Vagina (tissue), 2 donors: Measurements from ENCODE around the gene PTPRM.

Experiments used
- CTCF ChIP-seq, 3 experiments: fragments of 450-650 bp in 2 of 3; fragments of 200-600 bp in 1 of 3; sonication (generic) in 1 of 3; IDR thresholded peaks; one replicate each; pipeline ENCODE4 v1.5.1; 2017 to 2019; ENCODE audit warnings: antibody characterized with exemption in 3 of 3, mild to moderate bottlenecking in 2 of 3, moderate library complexity in 2 of 3
- POLR2A ChIP-seq, 2 donors: fragments of 450-650 bp; IDR thresholded peaks; one replicate each; pipeline ENCODE4 v1.6.1; 2017; ENCODE audit warnings: antibody characterized with exemption in 2 of 2, mild to moderate bottlenecking in 2 of 2, moderate library complexity in 2 of 2
- POLR2AphosphoS5 ChIP-seq, 2 donors: sonication (generic); formaldehyde crosslinking; IDR thresholded peaks; one replicate each; pipeline ENCODE4 v1.9.0; 2017; ENCODE audit warnings: antibody characterized with exemption in 2 of 2, mild to moderate bottlenecking in 2 of 2, low read depth in 1 of 2; ENCODE audit not compliant: insufficient read depth in 1 of 2

GRCh38 chr18:7633171-7633570 is 66.1 kb downstream of the PTPRM start:
- TF ChIP-seq CTCF (IDR thresholded peaks at IDR 0.05) (no peak), POLR2A (IDR thresholded peaks at IDR 0.05) (no peak), POLR2AphosphoS5 (IDR thresholded peaks at IDR 0.05; ENCODE audit: insufficient read depth in 1 of 2, low read depth in 1 of 2) (no peak)
